Muscle layer of colon (tissue), 2 donors: Measurements from ENCODE around the gene UNC13C.

Source experiments
- H3K27ac ChIP-seq: one replicate; pipeline ENCODE4 v1.7.0; 2013; ENCODE audit warnings: low read depth, mild to moderate bottlenecking, low read length, moderate library complexity
- H3K27me3 ChIP-seq, 2 donors: one replicate each; pipeline ENCODE4 v1.7.0; 2013; ENCODE audit warnings: low read length in 2 of 2, mild to moderate bottlenecking in 2 of 2; ENCODE audit not compliant: insufficient read depth in 2 of 2, control insufficient read depth in 1 of 2
- H3K36me3 ChIP-seq: one replicate; pipeline ENCODE4 v1.7.0; 2013; ENCODE audit warnings: mild to moderate bottlenecking, low read length; ENCODE audit not compliant: insufficient read depth
- H3K4me1 ChIP-seq: one replicate; pipeline ENCODE4 v1.7.0; 2013; ENCODE audit warnings: mild to moderate bottlenecking, low read length; ENCODE audit not compliant: insufficient read depth
- H3K4me3 ChIP-seq, 2 donors: one replicate each; pipeline ENCODE4 v1.7.0; 2013; ENCODE audit warnings: low read length in 2 of 2, low read depth in 1 of 2, mild to moderate bottlenecking in 1 of 2, moderate library complexity in 1 of 2
- H3K9ac ChIP-seq: one replicate; pipeline ENCODE4 v1.7.0; 2013; ENCODE audit warnings: low read length
- H3K9me3 ChIP-seq: one replicate; pipeline ENCODE4 v1.7.0; 2013; ENCODE audit warnings: mild to moderate bottlenecking, low read length
- donor health status: abdominal sarcoma.
- donor health status: Adenocarcinoma of cecum.

Gene UNC13C

GRCh38 chr15:54026891-54027290 is 48.6 kb downstream of the UNC13C start:
- Histone ChIP-seq H3K4me3 (no peak overlapping the region), H3K36me3 (no peaks in the 10 kb centered on the region), H3K4me1 (no peaks in the 10 kb centered on the region), H3K9me3 (no peaks in the 10 kb centered on the region), H3K27me3 (no peaks in the 10 kb centered on the region), H3K27ac (no peak overlapping the region), H3K9ac (no peak overlapping the region)

GRCh38 chr15:54029081-54029480 is 50.8 kb downstream of the UNC13C start:
- Histone ChIP-seq H3K9ac (no peak overlapping the region), H3K4me1 (no peaks in the 10 kb centered on the region), H3K27ac (no peak overlapping the region), H3K9me3 (no peaks in the 10 kb centered on the region), H3K36me3 (no peaks in the 10 kb centered on the region), H3K27me3 (no peaks in the 10 kb centered on the region), H3K4me3 (no peak overlapping the region)

GRCh38 chr15:54032066-54032465 is 53.8 kb downstream of the UNC13C start:
- Histone ChIP-seq H3K9me3 (no peaks in the 10 kb centered on the region), H3K4me1 (no peaks in the 10 kb centered on the region)

GRCh38 chr15:54033356-54033860 is 55.2 kb downstream of the UNC13C start:
- Histone ChIP-seq H3K27me3 (no peaks in the 10 kb centered on the region), H3K4me1 (no peaks in the 10 kb centered on the region), H3K4me3 (no peak overlapping the region), H3K27ac (no peak overlapping the region), H3K36me3 (no peaks in the 10 kb centered on the region), H3K9ac (no peak overlapping the region), H3K9me3 (no peaks in the 10 kb centered on the region)

More at GRCh38 chr15:54032066-54032465, 53.8 kb downstream of the UNC13C start:
- Histone ChIP-seq H3K36me3 (no peaks in the 10 kb centered on the region), H3K4me3 (no peak overlapping the region), H3K27me3 (no peaks in the 10 kb centered on the region), H3K27ac (no peak overlapping the region), H3K9ac (no peak overlapping the region)

GRCh38 chr15:54033869-54034458 is 55.7 kb downstream of the UNC13C start:
- no peaks in the 10 kb centered on the region for H3K9me3 ChIP-seq
- no peak overlapping the region for H3K4me3 ChIP-seq
- H3K36me3 ChIP-seq: no peaks in the 10 kb centered on the region

GRCh38 chr15:54035616-54036015 is 57.4 kb downstream of the UNC13C start:
- Histone ChIP-seq H3K4me1 (no peaks in the 10 kb centered on the region), H3K9me3 (no peaks in the 10 kb centered on the region), H3K27ac (no peak overlapping the region), H3K9ac (no peak overlapping the region), H3K27me3 (no peaks in the 10 kb centered on the region), H3K4me3 (no peak overlapping the region), H3K36me3 (no peaks in the 10 kb centered on the region)

More at GRCh38 chr15:54033869-54034458, 55.7 kb downstream of the UNC13C start:
- H3K4me1 ChIP-seq: no peaks in the 10 kb centered on the region
- no peaks in the 10 kb centered on the region for H3K27me3 ChIP-seq
- no peak overlapping the region for H3K9ac ChIP-seq
- no peak overlapping the region for H3K27ac ChIP-seq

GRCh38 chr15:54045397-54045796 is 67.2 kb downstream of the UNC13C start:
- Histone ChIP-seq H3K27ac (no peak overlapping the region), H3K4me3 (no peak overlapping the region), H3K9me3 (no peaks in the 10 kb centered on the region), H3K9ac (no peak overlapping the region), H3K36me3 (no peaks in the 10 kb centered on the region), H3K27me3 (no peaks in the 10 kb centered on the region), H3K4me1 (no peaks in the 10 kb centered on the region)

GRCh38 chr15:54046093-54046492 is 67.9 kb downstream of the UNC13C start:
- no peaks in the 10 kb centered on the region for H3K27me3 ChIP-seq
- H3K4me3 ChIP-seq: no peak overlapping the region
- H3K4me1 ChIP-seq: no peaks in the 10 kb centered on the region
- H3K9ac ChIP-seq: no peak overlapping the region
- no peaks in the 10 kb centered on the region for H3K36me3 ChIP-seq
- no peaks in the 10 kb centered on the region for H3K9me3 ChIP-seq
- no peak overlapping the region for H3K27ac ChIP-seq

- Histone ChIP-seq H3K4me1 (no peaks in the 10 kb centered on the region), H3K27ac (no peak overlapping the region), H3K36me3 (no peaks in the 10 kb centered on the region), H3K9ac (no peak overlapping the region), H3K27me3 (no peaks in the 10 kb centered on the region), H3K9me3 (no peaks in the 10 kb centered on the region), H3K4me3 (no peak overlapping the region)
Observed at GRCh38 chr15:54064365-54064764, 86.1 kb downstream of the UNC13C start.

- H3K27me3 ChIP-seq: no peaks in the 10 kb centered on the region
- H3K4me1 ChIP-seq: no peaks in the 10 kb centered on the region
- H3K27ac ChIP-seq: no peak overlapping the region
- no peaks in the 10 kb centered on the region for H3K36me3 ChIP-seq
- no peaks in the 10 kb centered on the region for H3K9me3 ChIP-seq
- no peak overlapping the region for H3K4me3 ChIP-seq
- no peak overlapping the region for H3K9ac ChIP-seq
Observed at GRCh38 chr15:54066403-54066802, 88.2 kb downstream of the UNC13C start.

GRCh38 chr15:54082836-54083492 is 104.7 kb downstream of the UNC13C start:
- H3K27me3 ChIP-seq: no peaks in the 10 kb centered on the region
- H3K9me3 ChIP-seq: no peaks in the 10 kb centered on the region
- no peak overlapping the region for H3K27ac ChIP-seq
- no peaks in the 10 kb centered on the region for H3K4me1 ChIP-seq
- H3K36me3 ChIP-seq: no peaks in the 10 kb centered on the region
- no peak overlapping the region for H3K9ac ChIP-seq
- H3K4me3 ChIP-seq: no peak overlapping the region

GRCh38 chr15:54083501-54083900 is 105.3 kb downstream of the UNC13C start:
- no peaks in the 10 kb centered on the region for H3K36me3 ChIP-seq
- H3K4me3 ChIP-seq: no peak overlapping the region
- no peaks in the 10 kb centered on the region for H3K4me1 ChIP-seq
- no peak overlapping the region for H3K9ac ChIP-seq
- no peak overlapping the region for H3K27ac ChIP-seq
- H3K9me3 ChIP-seq: no peaks in the 10 kb centered on the region
- H3K27me3 ChIP-seq: no peaks in the 10 kb centered on the region
